BJ (cell line): ENCODE data around the gene BANP. TPM values are rescaled to one million over a fixed set of nuclear protein-coding genes. Genes with fewer than 3 reads are reported as not detected.
"Not testable (repeated sequence)": the region's sequence is repeated elsewhere in the genome, so short reads cannot be mapped to it uniquely, and the experiment has no call there.

Experiments
- CTCF ChIA-PET: fragments of 350-600 bp; formaldehyde crosslinking; extraction: SDS; loops from one replicate; lab custom pipeline; 2021; ENCODE audit warnings: antibody characterized with exemption, inconsistent platforms; lab: Yijun Ruan, JAX
- POLR2A ChIA-PET: fragments of 300-600 bp; sonication (Branson Sonifier 250); formaldehyde crosslinking; extraction: SDS; loops from one replicate; lab custom pipeline; 2021; ENCODE audit warnings: antibody characterized with exemption; lab: Charles Lee
- DNase-seq: peaks from one replicate; pipeline ENCODE4 v3.0.0-alpha.2; 2011; ENCODE audit warnings: low read depth
- H3K27me3 ChIP-seq: 2 replicates; pipeline ENCODE4 v1.6.0; 2011; ENCODE audit warnings: low read length; ENCODE audit not compliant: control insufficient read depth, insufficient read depth
- H3K36me3 ChIP-seq: 2 replicates; pipeline ENCODE4 v1.5.1; 2011; ENCODE audit warnings: low read length; ENCODE audit not compliant: control insufficient read depth, insufficient read depth
- H3K4me3 ChIP-seq: 2 replicates; pipeline ENCODE4 v1.5.1; 2011; ENCODE audit warnings: low read depth, mild to moderate bottlenecking, control low read depth, low read length
- polyA plus RNA-seq: library from polyadenylated mRNA; depleted of rRNA; stranded (reverse); fragments of >200 nt; gene quantifications from 2 replicates; pipeline ENCODE4 v1.2.3, GENCODE V29; 2011
- TF ChIP-seq, protein P1 (sequence below): IDR thresholded peaks from 2 replicates; pipeline ENCODE4 v1.5.1; 2011; ENCODE audit warnings: low read depth, mild to moderate bottlenecking, control low read depth, inconsistent platforms, low read length, moderate library complexity; ENCODE audit not compliant: insufficient read depth

The BANP gene
- polyA plus RNA-seq, 1 experiment, result 16.5 TPM

DNA sequence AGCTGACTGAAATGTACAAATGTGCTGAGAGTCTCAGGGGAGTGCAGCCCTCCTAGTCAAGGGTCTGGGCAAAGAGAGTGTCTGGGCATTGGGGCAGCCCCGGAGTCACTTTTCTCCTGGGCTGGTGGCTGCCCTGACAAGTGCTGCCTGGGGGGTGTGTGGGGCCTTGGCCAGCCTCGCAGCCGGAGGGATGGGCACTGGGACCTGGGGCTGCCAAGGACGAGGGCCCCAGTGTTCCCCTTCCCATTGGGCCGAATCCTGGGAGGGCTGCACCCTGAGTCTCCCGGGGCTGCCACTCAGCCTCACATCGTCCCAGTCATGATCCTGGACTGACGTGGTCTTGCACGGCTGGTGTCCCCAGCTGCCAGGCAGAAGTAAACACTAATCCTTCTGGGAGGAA lies 132.3 kb downstream of the BANP start:
- H3K4me3 ChIP-seq, result no peak overlapping the region
- ChIA-PET CTCF (no interaction called here), POLR2A (no interaction called here)
- TF ChIP-seq, protein P1, sequence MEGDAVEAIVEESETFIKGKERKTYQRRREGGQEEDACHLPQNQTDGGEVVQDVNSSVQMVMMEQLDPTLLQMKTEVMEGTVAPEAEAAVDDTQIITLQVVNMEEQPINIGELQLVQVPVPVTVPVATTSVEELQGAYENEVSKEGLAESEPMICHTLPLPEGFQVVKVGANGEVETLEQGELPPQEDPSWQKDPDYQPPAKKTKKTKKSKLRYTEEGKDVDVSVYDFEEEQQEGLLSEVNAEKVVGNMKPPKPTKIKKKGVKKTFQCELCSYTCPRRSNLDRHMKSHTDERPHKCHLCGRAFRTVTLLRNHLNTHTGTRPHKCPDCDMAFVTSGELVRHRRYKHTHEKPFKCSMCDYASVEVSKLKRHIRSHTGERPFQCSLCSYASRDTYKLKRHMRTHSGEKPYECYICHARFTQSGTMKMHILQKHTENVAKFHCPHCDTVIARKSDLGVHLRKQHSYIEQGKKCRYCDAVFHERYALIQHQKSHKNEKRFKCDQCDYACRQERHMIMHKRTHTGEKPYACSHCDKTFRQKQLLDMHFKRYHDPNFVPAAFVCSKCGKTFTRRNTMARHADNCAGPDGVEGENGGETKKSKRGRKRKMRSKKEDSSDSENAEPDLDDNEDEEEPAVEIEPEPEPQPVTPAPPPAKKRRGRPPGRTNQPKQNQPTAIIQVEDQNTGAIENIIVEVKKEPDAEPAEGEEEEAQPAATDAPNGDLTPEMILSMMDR, result no peak
- no peaks in the 10 kb centered on the region for H3K27me3 ChIP-seq
- no peaks in the 10 kb centered on the region; the same call in 1 of the 2 replicates for H3K36me3 ChIP-seq
- no peak for DNase-seq

DNA sequence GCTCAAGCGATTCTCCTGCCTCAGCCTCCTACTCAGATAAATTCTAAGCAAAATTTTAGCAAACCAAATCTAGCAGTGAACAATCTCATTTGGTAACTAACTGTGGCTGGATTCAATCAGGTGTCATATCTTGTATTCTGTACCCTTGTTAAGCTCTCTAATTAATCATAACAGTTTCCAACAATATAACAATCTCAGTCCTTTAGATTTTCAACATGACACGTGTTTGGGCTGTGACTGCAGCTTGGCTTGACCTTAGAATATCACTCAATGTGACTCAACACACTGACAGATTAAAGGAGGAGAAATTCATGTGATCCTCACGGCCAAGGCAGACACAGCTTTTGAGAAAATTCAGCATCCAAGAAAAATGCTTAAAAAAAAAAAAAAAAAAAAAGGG lies 133.6 kb downstream of the BANP start:
- TF ChIP-seq, protein P1, result no peak
- no peak for DNase-seq
- H3K36me3 ChIP-seq, result no peaks in the 10 kb centered on the region; the same call in 1 of the 2 replicates
- H3K27me3 ChIP-seq, result no peaks in the 10 kb centered on the region
- CTCF ChIA-PET, result interaction anchor here (0.6 kb wide), 1 partner anchor 14 kb away, joined by 3 read pairs; no protein-coding TSS in a partner anchor
- no peak overlapping the region for H3K4me3 ChIP-seq
- POLR2A ChIA-PET, result no interaction called here

DNA sequence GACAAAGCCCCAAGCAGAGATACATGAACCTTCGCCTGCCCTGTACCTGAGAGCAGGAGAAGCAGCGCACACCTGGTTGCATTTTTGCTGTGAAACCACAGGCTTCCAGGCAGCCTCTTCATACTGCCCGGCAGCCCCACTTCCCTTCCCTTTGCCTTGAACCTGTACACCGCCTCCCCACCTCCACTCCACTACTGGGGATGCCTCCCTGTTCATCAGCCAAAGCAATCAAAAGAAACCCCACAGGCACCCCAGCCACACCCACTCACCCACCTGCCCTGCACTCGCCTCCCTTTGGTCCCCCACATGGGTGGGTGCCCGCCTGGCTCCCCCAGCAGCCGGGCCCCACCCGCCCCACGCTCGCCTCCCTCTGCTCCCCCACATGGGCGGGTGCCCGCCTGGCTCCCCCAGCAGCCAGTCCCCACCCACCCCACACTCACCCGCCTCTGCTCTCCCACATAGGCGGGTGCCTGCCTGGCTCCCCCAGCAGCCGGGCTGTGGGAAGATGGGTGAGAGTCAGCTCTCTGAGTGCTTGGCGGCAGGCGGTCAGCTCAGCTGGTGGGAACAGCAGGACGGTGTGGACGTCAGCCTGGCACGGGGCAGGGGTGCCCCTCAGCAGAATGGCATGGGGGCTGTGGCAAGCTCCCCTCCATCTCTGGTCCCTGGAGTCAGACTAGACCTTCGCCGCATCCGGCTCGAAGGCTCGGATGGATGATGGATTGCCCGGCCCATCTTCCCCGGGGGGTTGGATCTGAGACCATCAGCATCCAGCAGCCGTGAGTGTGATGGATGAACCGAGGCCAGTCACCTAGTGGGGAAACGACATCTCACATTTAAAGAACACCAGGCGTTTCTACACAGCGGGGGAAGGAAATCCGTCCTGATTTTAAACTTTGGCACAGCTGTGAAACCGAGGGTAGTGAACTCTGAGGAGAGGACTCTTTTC lies 135.6 kb downstream of the BANP start:
- no peak overlapping the region for H3K4me3 ChIP-seq
- TF ChIP-seq, protein P1, result no peak
- DNase-seq, result no peak
- H3K27me3 ChIP-seq, result no peaks in the 10 kb centered on the region
- H3K36me3 ChIP-seq, result no peaks in the 10 kb centered on the region; the same call in 1 of the 2 replicates
- CTCF ChIA-PET, result no interaction called here
- POLR2A ChIA-PET, result no interaction called here

DNA sequence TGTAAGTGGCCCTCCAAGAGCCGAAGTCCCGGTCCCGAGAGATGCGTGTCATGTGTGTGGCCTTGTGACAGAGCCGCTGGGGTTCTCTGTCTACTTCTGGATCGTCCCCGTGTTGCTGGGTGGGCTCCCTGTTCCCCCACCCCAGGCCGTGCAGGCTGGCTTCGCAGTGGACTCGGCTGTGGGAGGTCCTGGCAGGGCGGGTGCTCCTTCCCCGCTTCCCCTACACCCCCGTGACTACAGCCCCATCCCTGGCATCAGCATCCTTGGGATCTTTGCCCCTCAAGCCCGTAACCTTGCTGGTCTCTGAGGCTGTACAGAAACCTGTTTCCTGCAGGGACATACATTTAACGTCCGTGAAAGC lies 136.3 kb downstream of the BANP start:
- H3K27me3 ChIP-seq, result no peaks in the 10 kb centered on the region
- CTCF ChIA-PET, result interaction anchor here (1.2 kb wide), 1 partner anchor 24 kb away, joined by 5 read pairs; no protein-coding TSS in a partner anchor
- TF ChIP-seq, protein P1, result no peak
- no peak for DNase-seq
- POLR2A ChIA-PET, result no interaction called here
- H3K4me3 ChIP-seq, result no peak overlapping the region
- H3K36me3 ChIP-seq, result no peaks in the 10 kb centered on the region; the same call in 1 of the 2 replicates

DNA sequence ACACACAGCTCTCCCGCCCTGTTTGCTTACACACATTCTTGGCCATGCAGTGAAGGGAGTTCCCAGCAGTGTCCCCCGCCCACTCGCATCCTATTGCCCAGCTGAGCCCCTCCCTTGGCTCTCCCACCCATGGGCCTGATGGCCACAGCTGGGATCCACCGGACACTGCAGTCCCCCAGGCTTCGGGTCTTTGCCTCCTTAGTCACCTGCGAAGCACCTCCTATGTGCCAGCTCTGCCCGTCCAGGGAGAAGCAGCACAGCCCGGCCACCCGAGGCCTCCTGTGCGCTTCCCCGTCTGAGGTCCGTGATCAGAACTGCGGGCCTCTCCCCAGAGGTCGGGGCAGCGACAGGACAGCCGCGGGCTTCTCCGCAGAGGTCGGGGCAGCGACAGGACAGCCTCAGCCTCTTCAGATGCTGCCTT lies 136.9 kb downstream of the BANP start:
- no peaks in the 10 kb centered on the region for H3K27me3 ChIP-seq
- ChIA-PET POLR2A (no interaction called here), CTCF (interaction anchor here (1.2 kb wide), 1 partner anchor 25 kb away, joined by 5 read pairs; no protein-coding TSS in a partner anchor)
- DNase-seq, result no peak
- H3K36me3 ChIP-seq, result no peaks in the 10 kb centered on the region
- TF ChIP-seq, protein P1, result no peak
- H3K4me3 ChIP-seq, result no peak overlapping the region

DNA sequence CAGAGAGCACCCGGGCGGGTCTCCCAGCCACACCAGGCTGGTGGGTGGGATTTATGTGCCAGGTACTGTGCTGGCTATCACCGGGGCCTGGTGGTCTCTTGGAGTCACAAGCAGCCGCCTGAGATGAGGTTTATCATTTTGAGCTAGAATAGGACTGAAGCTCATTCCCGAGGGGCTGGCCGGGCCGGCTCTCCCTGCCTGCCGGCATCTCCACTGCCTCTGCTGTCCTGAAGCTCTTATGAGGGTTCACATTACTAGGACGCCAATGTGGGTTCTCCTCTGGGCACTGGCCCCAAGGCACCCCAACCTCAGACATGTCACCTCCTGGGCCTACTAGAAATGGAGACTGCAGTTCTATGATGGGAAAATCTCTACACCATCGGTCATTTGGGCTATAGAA lies 137.4 kb downstream of the BANP start:
- not testable (repeated sequence) for DNase-seq, H3K36me3 ChIP-seq, H3K4me3 ChIP-seq, H3K27me3 ChIP-seq
- ChIA-PET POLR2A (interaction anchor here (0.6 kb wide), 1 partner anchor 302 kb away, joined by 3 read pairs; no protein-coding TSS in a partner anchor), CTCF (interaction anchor here (1.2 kb wide), 1 partner anchor 25 kb away, joined by 5 read pairs; no protein-coding TSS in a partner anchor)

DNA sequence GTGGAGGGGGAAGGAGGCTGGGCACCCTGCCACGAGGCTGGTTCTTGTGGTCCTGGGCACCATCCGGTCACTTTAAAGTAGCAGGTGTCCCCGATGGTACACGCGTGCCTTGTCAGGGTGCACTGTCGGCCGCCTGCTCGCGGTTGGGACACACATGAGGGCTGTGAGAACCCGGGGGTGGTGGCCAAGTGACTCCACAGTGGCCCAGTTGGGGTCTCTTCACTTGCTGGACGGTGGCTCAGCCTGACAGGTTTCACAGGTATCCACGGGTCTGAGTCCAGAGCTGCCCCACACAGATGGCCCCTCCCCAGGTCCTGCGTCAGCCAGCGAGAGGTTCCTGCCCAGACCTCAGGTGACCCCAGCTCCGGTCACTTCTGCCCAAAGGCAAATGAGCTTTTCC lies 137.8 kb downstream of the BANP start:
- H3K36me3 ChIP-seq, DNase-seq, CTCF ChIA-PET, H3K4me3 ChIP-seq, H3K27me3 ChIP-seq: not testable (repeated sequence)
- POLR2A ChIA-PET, result interaction anchor here (0.6 kb wide), 1 partner anchor 302 kb away, joined by 3 read pairs; no protein-coding TSS in a partner anchor
